ENCODE results near the gene ATM.

- TF ChIP-seq POLR2AphosphoS5 (IDR thresholded peaks at IDR 0.05; ENCODE audit: low read depth, low read length) = no peak; the same call in 1 of the 2 replicates
- 0 out of 2 replicates have a peak, but pooled peaks have one; percentile 14 for TF ChIP-seq POLR2A (IDR thresholded peaks at IDR 0.05; ENCODE audit: low read depth, low read length)
Measured at GRCh38 chr11:108206171-108206570, 16.7 kb upstream of the ATM start.

All from GM12892 (cell line).